SK-N-SH (cell line): Measurements from ENCODE around the gene CFAP20.
"Not testable (repeated sequence)": the region's sequence is repeated elsewhere in the genome, so short reads cannot be mapped to it uniquely, and the experiment has no call there.

Source experiments
- CTCF ChIP-seq: fragments of 200-600 bp; sonication (generic); IDR thresholded peaks from 2 replicates; pipeline ENCODE4 v1.6.1; 2017; ENCODE audit warnings: antibody characterized with exemption, mild to moderate bottlenecking, moderate library complexity
- JUND ChIP-seq: IDR thresholded peaks from 2 replicates; pipeline ENCODE4 v1.4.0; 2012
- MAX ChIP-seq: IDR thresholded peaks from 2 replicates; pipeline ENCODE4 v1.4.0; 2012; ENCODE audit warnings: low read depth
- MEF2A ChIP-seq: IDR thresholded peaks from 2 replicates; pipeline ENCODE4 v1.4.0; 2012; ENCODE audit warnings: low read depth, borderline replicate concordance
- NFIC ChIP-seq: IDR thresholded peaks from 2 replicates; pipeline ENCODE4 v1.4.0; 2012; ENCODE audit warnings: borderline replicate concordance
- NRF1 ChIP-seq: IDR thresholded peaks from 2 replicates; pipeline ENCODE4 v1.6.1; 2012; ENCODE audit warnings: low read depth, mild to moderate bottlenecking, low read length
- RAD21 ChIP-seq: IDR thresholded peaks from 2 replicates; pipeline ENCODE4 v1.6.1; 2012; ENCODE audit warnings: mild to moderate bottlenecking, low read length
- REST ChIP-seq: IDR thresholded peaks from 2 replicates; pipeline ENCODE4 v1.6.1; 2012; ENCODE audit warnings: mild to moderate bottlenecking, low read depth, low read length, moderate library complexity
- RFX5 ChIP-seq: IDR thresholded peaks from 2 replicates; pipeline ENCODE4 v1.6.1; 2012; ENCODE audit warnings: mild to moderate bottlenecking, improper control_type of control experiment, low read length
- RXRA ChIP-seq: IDR thresholded peaks from 2 replicates; pipeline ENCODE4 v1.4.0; 2012; ENCODE audit warnings: low read depth, mild to moderate bottlenecking, borderline replicate concordance
- USF1 ChIP-seq: IDR thresholded peaks from 2 replicates; pipeline ENCODE4 v1.4.0; 2012; ENCODE audit warnings: low read depth, borderline replicate concordance
- USF2 ChIP-seq: fragments of 150-350 bp; IDR thresholded peaks from 2 replicates; pipeline ENCODE4 v1.6.1; 2017; ENCODE audit warnings: antibody characterized with exemption, low read length, low read depth, borderline replicate concordance
- YY1 ChIP-seq: IDR thresholded peaks from 2 replicates; pipeline ENCODE4 v1.4.0; 2012; ENCODE audit warnings: low read depth, mild to moderate bottlenecking

- TF ChIP-seq CTCF, MEF2A, USF1, RAD21, JUND, NRF1, YY1, MAX, RFX5, USF2, NFIC, RXRA, REST: not testable (repeated sequence)
These were observed 56.1 kb downstream of the CFAP20 start for GRCh38 chr16:58073086-58073485.
